PFSK-1 (cell line): ENCODE measurements around the gene UBQLN3.

Source experiments
- POLR2AphosphoS5 ChIP-seq: IDR thresholded peaks from 2 replicates; pipeline ENCODE4 v1.6.1; 2012; ENCODE audit warnings: low read depth, mild to moderate bottlenecking, control low read depth, low read length, moderate library complexity
- REST ChIP-seq, 2 experiments: IDR thresholded peaks; 2 replicates each; pipeline versions ENCODE4 v1.6.1 to v1.8.0; 2011 to 2012; ENCODE audit warnings: low read depth in 2 of 2, low read length in 2 of 2, control low read depth in 1 of 2, inconsistent platforms in 1 of 2, mild to moderate bottlenecking in 1 of 2, moderate library complexity in 1 of 2; ENCODE audit not compliant: insufficient read depth in 1 of 2
- TAF1 ChIP-seq: IDR thresholded peaks from 2 replicates; pipeline ENCODE4 v1.6.1; 2012; ENCODE audit warnings: low read length, control low read depth, borderline replicate concordance; ENCODE audit not compliant: insufficient read depth

GRCh38 chr11:5514841-5515240, 5.1 kb upstream of the UBQLN3 start:
- TF ChIP-seq POLR2AphosphoS5 = no peak
- TF ChIP-seq REST (IDR thresholded peaks at IDR 0.05; ENCODE audit: insufficient read depth in 1 of 2, low read depth in 2 of 2, low read length in 2 of 2) = no peak
- no peak for TF ChIP-seq TAF1
